T-cell (primary cell): ENCODE results near the gene CTSW. TPM values are rescaled to one million over a fixed set of nuclear protein-coding genes. Genes with fewer than 3 reads are reported as not detected.

Experiments
- ATAC-seq, 4 experiments: fragments of 200-7000 bp in 3 of 4; fragments of 150-1000 bp in 1 of 4; cut with Tn5 transposase; replicated peaks in 1 of 4; 1 replicate in 3 of 4; 2 replicates in 1 of 4; pipeline ENCODE4 v1.10.0; 2021; ENCODE audit warnings: moderate library complexity in 3 of 4, mild to moderate bottlenecking in 2 of 4, moderate number of reproducible peaks in 1 of 4
- CTCF ChIA-PET, 2 donors: fragments of 300-600 bp; sonication (Branson Sonifier 250); formaldehyde crosslinking; loops; one replicate each; lab custom pipeline; 2022; ENCODE audit warnings: antibody characterized with exemption in 2 of 2; lab: Charles Lee
- POLR2A ChIA-PET, 2 donors: fragments of 300-600 bp; sonication (Branson Sonifier 250); formaldehyde crosslinking; loops; one replicate each; lab custom pipeline; 2022; ENCODE audit warnings: antibody characterized with exemption in 2 of 2; lab: Charles Lee
- DNase-seq, 35 experiments: peaks; one replicate each; pipeline versions ENCODE4 v3.0.0 to v3.0.0-alpha.2; 2013 to 2023
- H3K27ac ChIP-seq: one replicate; pipeline ENCODE4 v1.5.1; 2013; ENCODE audit warnings: low read length
- H3K27me3 ChIP-seq, 2 experiments: replicated peaks in 1 of 2; 1 replicate in 1 of 2; 2 replicates in 1 of 2; pipeline versions ENCODE4 v1.6.1 to v1.7.0; 2013; ENCODE audit warnings: low read length in 1 of 2, mixed read lengths in 1 of 2; ENCODE audit not compliant: control insufficient read depth in 2 of 2, insufficient read depth in 2 of 2; ENCODE audit errors: extremely low read depth in 1 of 2
- H3K36me3 ChIP-seq, 2 donors: 1 replicate in 1 of 2; 2 replicates in 1 of 2; pipeline versions ENCODE4 v1.6.1 to v1.7.0; 2013; ENCODE audit warnings: low read length in 1 of 2; ENCODE audit not compliant: control insufficient read depth in 2 of 2, insufficient read depth in 1 of 2; ENCODE audit errors: extremely low read depth in 1 of 2
- H3K4me1 ChIP-seq, 2 experiments: 1 replicate in 1 of 2; 2 replicates in 1 of 2; pipeline versions ENCODE4 v1.6.1 to v1.7.0; 2013; ENCODE audit warnings: low read length in 2 of 2, mixed read lengths in 1 of 2; ENCODE audit not compliant: insufficient read depth in 2 of 2, control insufficient read depth in 1 of 2; ENCODE audit errors: extremely low read depth in 1 of 2
- H3K4me3 ChIP-seq, 2 donors: 1 replicate in 1 of 2; 2 replicates in 1 of 2; pipeline versions ENCODE4 v1.5.1 to v1.7.0; 2013; ENCODE audit warnings: mild to moderate bottlenecking in 2 of 2, low read length in 1 of 2, moderate library complexity in 1 of 2; ENCODE audit not compliant: control insufficient read depth in 1 of 2; ENCODE audit errors: extremely low read depth in 1 of 2
- H3K9me3 ChIP-seq: 2 replicates; pipeline ENCODE4 v1.7.0; 2013
- H3K27ac Mint-ChIP-seq, 2 donors: one replicate each; pipeline ENCODE4 v1.8.0; 2020 to 2021; ENCODE audit warnings: mild to moderate bottlenecking in 2 of 2, mixed read lengths in 2 of 2
- H3K27me3 Mint-ChIP-seq, 2 donors: one replicate each; pipeline ENCODE4 v1.8.0; 2021 to 2022; ENCODE audit warnings: mixed read lengths in 2 of 2
- H3K36me3 Mint-ChIP-seq: one replicate; pipeline ENCODE4 v1.8.0; 2021; ENCODE audit warnings: mixed read lengths
- H3K4me1 Mint-ChIP-seq, 3 donors: one replicate each; pipeline ENCODE4 v1.8.0; 2020 to 2022; ENCODE audit warnings: mixed read lengths in 3 of 3, mild to moderate bottlenecking in 1 of 3
- H3K4me3 Mint-ChIP-seq, 3 donors: one replicate each; pipeline ENCODE4 v1.8.0; 2020 to 2022; ENCODE audit warnings: mild to moderate bottlenecking in 3 of 3, mixed read lengths in 3 of 3, moderate library complexity in 3 of 3
- H3K9me3 Mint-ChIP-seq, 3 donors: one replicate each; pipeline ENCODE4 v1.8.0; 2020 to 2022; ENCODE audit warnings: mixed read lengths in 3 of 3
- WGBS: methylation state at CpG from one replicate; pipeline ENCODE4 v1.1.5; 2013; ENCODE audit warnings: missing lambda C conversion rate; ENCODE audit not compliant: insufficient coverage; 5-methylcytosine and 5-hydroxymethylcytosine counted together
- total RNA-seq, 35 experiments: library from RNA in 6 of 35; stranded (reverse) in 6 of 35; fragments of 120-200 nt in 1 of 35; gene quantifications; one replicate each; pipeline versions ENCODE4 v1.2.1 to v1.2.4 and lab custom pipeline; 2013 to 2026

CTSW gene
- total RNA-seq, 5 donors from 2014 or later (not counting 1 experiment from before 2014, with no cell fraction given) = 45.3 to 127 (median 66.4) TPM

DNA sequence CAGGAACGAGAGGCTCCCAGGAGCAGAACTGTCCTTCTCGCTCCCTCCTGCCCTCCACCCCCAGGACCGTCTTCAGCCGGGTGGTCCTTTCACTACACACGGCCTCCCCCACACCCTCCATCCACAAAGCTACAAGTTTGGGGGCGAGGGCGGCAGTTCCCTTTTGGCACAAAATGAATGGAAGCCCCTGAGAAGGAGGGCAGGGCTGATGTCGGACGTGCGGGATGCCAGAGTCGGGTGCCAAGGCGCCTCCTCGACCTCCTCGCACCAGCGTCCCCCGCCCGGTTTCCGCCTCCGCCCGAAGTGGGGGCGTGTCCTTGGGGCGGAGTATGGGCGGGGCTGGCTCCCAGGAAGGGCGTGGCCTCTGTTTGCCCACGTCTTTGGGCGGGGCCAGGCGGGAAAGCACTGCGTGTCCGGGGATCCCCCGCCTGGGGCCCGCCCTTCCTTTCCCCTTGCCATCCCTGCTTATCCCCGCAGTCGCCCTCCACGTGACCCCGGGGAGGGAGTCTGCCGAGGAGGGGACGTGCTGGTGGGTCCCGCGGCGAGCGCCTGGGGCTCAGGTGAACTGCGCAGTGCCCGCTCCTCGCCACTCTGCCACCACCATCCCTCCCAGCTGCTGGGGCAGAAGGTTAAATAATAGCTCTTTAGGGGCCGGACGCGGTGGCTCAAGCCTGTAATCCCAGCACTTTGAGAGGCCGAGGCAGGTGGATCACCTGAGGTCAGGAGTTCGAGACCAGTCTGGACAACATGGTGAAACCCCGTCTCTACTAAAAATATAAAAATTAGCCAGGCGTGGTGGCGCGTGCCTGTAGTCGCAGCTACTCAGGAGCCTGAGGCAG is 6.1 kb upstream of the CTSW start:
- Mint-ChIP-seq H3K9me3 (no peaks in the 10 kb centered on the region), H3K27ac (peak overlapping the region; percentile 61 to 89), H3K4me1 (peaks cover 14 to 38% (median 21%) of the 10 kb centered on the region in 3 donors), H3K36me3 (no peaks in the 10 kb centered on the region), H3K27me3 (no peaks in the 10 kb centered on the region), H3K4me3 (peak overlapping the region; percentile 80 to 91 (median 87))
- peaks cover 5 to 51% of the 10 kb centered on the region in 2 experiments for H3K4me1 ChIP-seq
- H3K36me3 ChIP-seq = no peaks in the 10 kb centered on the region
- ATAC-seq (peak; percentile 87 to 95 (median 93)), DNase-seq (peak; percentile 86 to 99 (median 93))
- H3K27ac ChIP-seq = peak overlapping the region; percentile 92
- peak overlapping the region; percentile 67 to 77 for H3K4me3 ChIP-seq
- POLR2A ChIA-PET = interaction anchor here in 1 of 2 donors (0.6 kb wide), 1 partner anchor 17 kb away, joined by 3 read pairs; the partner anchor contains the start of gene CCDC85B
- CTCF ChIA-PET = interaction anchor here in 1 of 2 donors (1.5 to 2.3 kb wide), 3 partner anchors 12 to 16 kb away, joined by 8 to 30 read pairs (median 11); partner anchors contain the start of genes CCDC85B, FIBP and MUS81
- H3K27me3 ChIP-seq = peaks cover 0 to 7% of the 10 kb centered on the region in 2 experiments
- no peaks in the 10 kb centered on the region for H3K9me3 ChIP-seq
- 1% methylated on average over 36 of the region's 54 CpGs for WGBS

DNA sequence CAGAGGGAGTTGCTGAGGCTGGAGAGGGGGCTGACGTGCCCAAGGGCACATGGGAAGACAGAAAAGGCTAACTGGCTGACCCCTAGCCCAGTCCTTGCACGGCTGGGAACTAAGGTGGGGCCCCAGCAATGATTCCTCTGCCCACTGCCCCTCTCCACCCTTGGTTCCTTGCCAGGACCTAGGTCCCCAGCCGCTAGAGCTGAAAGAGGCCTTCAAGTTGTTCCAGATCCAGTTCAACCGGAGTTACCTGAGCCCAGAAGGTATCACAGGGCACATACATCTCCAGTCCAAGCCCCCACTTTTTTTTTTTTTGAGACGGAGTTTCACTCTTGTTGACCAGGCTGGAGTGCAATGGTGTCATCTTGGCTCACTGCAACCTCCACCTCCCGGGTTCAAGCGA is 390 bp downstream of the CTSW start:
- ATAC-seq (peak in 1 of 4 experiments; percentile 6), DNase-seq (no peak)
- Histone ChIP-seq H3K4me3 (peak overlapping the region in 1 of 2 donors; percentile 61), H3K27me3 (no peaks in the 10 kb centered on the region), H3K4me1 (peaks cover 6 to 61% of the 10 kb centered on the region in 2 experiments), H3K36me3 (peaks cover 11 to 31% of the 10 kb centered on the region in 2 donors), H3K27ac (peak overlapping the region; percentile 63), H3K9me3 (no peaks in the 10 kb centered on the region)
- Mint-ChIP-seq H3K27me3 (no peaks in the 10 kb centered on the region), H3K9me3 (no peaks in the 10 kb centered on the region), H3K4me3 (peak overlapping the region; percentile 64 to 78 (median 77)), H3K27ac (peak overlapping the region; percentile 90 to 92), H3K4me1 (peaks cover 34 to 54% (median 43%) of the 10 kb centered on the region in 3 donors), H3K36me3 (peaks cover 4% of the 10 kb centered on the region)
- POLR2A ChIA-PET = interaction anchor here in 1 of 2 donors (0.6 kb wide), 1 partner anchor 314 kb away, joined by 6 read pairs; no protein-coding TSS in a partner anchor
- CTCF ChIA-PET = no interaction called here
- 55% methylated on average over 5 of the region's 7 CpGs for WGBS

- peak in 1 of 4 experiments; percentile 5 for ATAC-seq
- peak overlapping the region; percentile 90 to 92 for H3K27ac Mint-ChIP-seq
- Histone ChIP-seq H3K4me3 (peak overlapping the region in 1 of 2 donors; percentile 24), H3K9me3 (no peaks in the 10 kb centered on the region), H3K36me3 (peaks cover 18 to 39% of the 10 kb centered on the region in 2 donors), H3K4me1 (peaks cover 6 to 65% of the 10 kb centered on the region in 2 experiments), H3K27me3 (no peaks in the 10 kb centered on the region), H3K27ac (peak overlapping the region; percentile 49)
- ChIA-PET CTCF (interaction anchor here (0.6 to 1.5 kb wide), 3 partner anchors 10 to 268 kb away, joined by 3 to 4 read pairs (median 3); partner anchors contain the start of genes CCDC85B (in 1 of the 2) and MUS81 (in 1 of the 2)), POLR2A (no interaction called here)
- no peaks in the 10 kb centered on the region for H3K9me3 Mint-ChIP-seq
- no peak for DNase-seq
- 44% methylated on average over 3 of the region's 7 CpGs for WGBS
- H3K4me3 Mint-ChIP-seq = peak overlapping the region; percentile 32 to 78 (median 77)
- peaks cover 4% of the 10 kb centered on the region for H3K36me3 Mint-ChIP-seq
- no peaks in the 10 kb centered on the region for H3K27me3 Mint-ChIP-seq
- peaks cover 38 to 58% (median 44%) of the 10 kb centered on the region in 3 donors for H3K4me1 Mint-ChIP-seq
These were observed 1.3 kb downstream of the CTSW start for GRCh38 chr11:65880844-65881421.

- no peak for ATAC-seq
- WGBS = 89% methylated on average over 18 of the region's 30 CpGs
- peak in 1 of 35 experiments; percentile 12 for DNase-seq
- H3K36me3 ChIP-seq = peaks cover 18 to 45% of the 10 kb centered on the region in 2 donors
- peak overlapping the region; percentile 8 to 92 for H3K27ac Mint-ChIP-seq
- peaks cover 4% of the 10 kb centered on the region for H3K36me3 Mint-ChIP-seq
- no peak overlapping the region for H3K27ac ChIP-seq
- CTCF ChIA-PET = interaction anchor here in 1 of 2 donors (1.5 to 9.7 kb wide), 2 partner anchors 8 to 23 kb away, joined by 4 to 167 read pairs; partner anchors contain the start of genes CCDC85B, CFL1 and MUS81
- POLR2A ChIA-PET = no interaction called here
- no peak overlapping the region for H3K4me3 ChIP-seq
- peaks cover 48 to 67% (median 55%) of the 10 kb centered on the region in 3 donors for H3K4me1 Mint-ChIP-seq
- no peaks in the 10 kb centered on the region for H3K9me3 Mint-ChIP-seq
- H3K27me3 ChIP-seq = no peaks in the 10 kb centered on the region
- no peak overlapping the region for H3K4me3 Mint-ChIP-seq
- no peaks in the 10 kb centered on the region for H3K9me3 ChIP-seq
- H3K27me3 Mint-ChIP-seq = no peaks in the 10 kb centered on the region
- peaks cover 6 to 64% of the 10 kb centered on the region in 2 experiments for H3K4me1 ChIP-seq
These were observed 2.8 kb downstream of the CTSW start for GRCh38 chr11:65882120-65883057.

DNA sequence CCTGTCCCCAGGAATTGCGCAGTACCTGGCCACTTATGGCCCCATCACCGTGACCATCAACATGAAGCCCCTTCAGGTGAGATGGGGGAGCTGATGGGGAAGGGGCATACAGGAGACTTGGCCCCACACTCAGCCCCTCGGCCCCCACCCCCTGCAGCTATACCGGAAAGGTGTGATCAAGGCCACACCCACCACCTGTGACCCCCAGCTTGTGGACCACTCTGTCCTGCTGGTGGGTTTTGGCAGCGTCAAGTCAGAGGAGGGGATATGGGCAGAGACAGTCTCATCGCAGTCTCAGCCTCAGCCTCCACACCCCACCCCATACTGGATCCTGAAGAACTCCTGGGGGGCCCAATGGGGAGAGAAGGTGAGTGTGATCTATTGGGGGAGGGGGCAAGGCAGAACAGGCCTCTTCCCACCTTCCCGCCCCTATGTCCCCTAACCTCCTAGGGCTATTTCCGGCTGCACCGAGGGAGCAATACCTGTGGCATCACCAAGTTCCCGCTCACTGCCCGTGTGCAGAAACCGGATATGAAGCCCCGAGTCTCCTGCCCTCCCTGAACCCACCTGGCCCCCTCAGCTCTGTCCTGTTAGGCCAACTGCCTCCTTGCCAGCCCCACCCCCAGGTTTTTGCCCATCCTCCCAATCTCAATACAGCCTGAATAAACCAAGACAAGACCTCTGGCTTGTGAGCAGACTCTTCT is 3.6 kb downstream of the CTSW start:
- DNase-seq = no peak
- Histone ChIP-seq H3K36me3 (peaks cover 18 to 45% of the 10 kb centered on the region in 2 donors), H3K4me1 (peaks cover 6 to 66% of the 10 kb centered on the region in 2 experiments), H3K27me3 (no peaks in the 10 kb centered on the region), H3K9me3 (no peaks in the 10 kb centered on the region), H3K4me3 (no peak overlapping the region), H3K27ac (no peak overlapping the region)
- ChIA-PET CTCF (interaction anchor here (0.6 to 9.7 kb wide), 4 partner anchors 11 to 172 kb away, joined by 3 to 167 read pairs (median 4); partner anchors contain the start of genes CFL1 (in 1 of the 2) and MUS81 (in 1 of the 2)), POLR2A (no interaction called here)
- no peaks in the 10 kb centered on the region for H3K9me3 Mint-ChIP-seq
- H3K4me3 Mint-ChIP-seq = no peak overlapping the region
- no peak overlapping the region for H3K27ac Mint-ChIP-seq
- no peaks in the 10 kb centered on the region for H3K27me3 Mint-ChIP-seq
- H3K4me1 Mint-ChIP-seq = peaks cover 56 to 68% (median 61%) of the 10 kb centered on the region in 3 donors
- WGBS = 90% methylated on average over 6 of the region's 13 CpGs
- H3K36me3 Mint-ChIP-seq = peaks cover 4% of the 10 kb centered on the region
- no peak for ATAC-seq
